HS-5 (cell line): ENCODE results near the gene EFNB1.

Experiments used
- DNase-seq: peaks from one replicate; pipeline ENCODE4 v3.0.0-alpha.2; 2012; ENCODE audit warnings: low read depth

The EFNB1 gene

GRCh38 chrX:68827848-68828624, 785 bp upstream of the EFNB1 start:
- no peak for DNase-seq

- DNase-seq = no peak
These were observed 979 bp downstream of the EFNB1 start for GRCh38 chrX:68829582-68830418.

GRCh38 chrX:68830419-68831404, 1.9 kb downstream of the EFNB1 start:
- no peak for DNase-seq

- no peak for DNase-seq
These were observed 2.7 kb downstream of the EFNB1 start for GRCh38 chrX:68831405-68832100.

- no peak for DNase-seq
These were observed 3.2 kb downstream of the EFNB1 start for GRCh38 chrX:68832101-68832416.

- no peak for DNase-seq
These were observed 4.0 kb downstream of the EFNB1 start for GRCh38 chrX:68832516-68833447.

GRCh38 chrX:68833448-68833805, 4.6 kb downstream of the EFNB1 start:
- no peak for DNase-seq

GRCh38 chrX:68833855-68834331, 5.1 kb downstream of the EFNB1 start:
- DNase-seq = no peak

- no peak for DNase-seq
These were observed 5.7 kb downstream of the EFNB1 start for GRCh38 chrX:68834371-68835103.

GRCh38 chrX:68835104-68835442, 6.3 kb downstream of the EFNB1 start:
- no peak for DNase-seq

GRCh38 chrX:68835468-68835867, 6.6 kb downstream of the EFNB1 start:
- DNase-seq = no peak

- no peak for DNase-seq
These were observed 8.3 kb downstream of the EFNB1 start for GRCh38 chrX:68837119-68837518.

- DNase-seq = no peak
These were observed 9.7 kb downstream of the EFNB1 start for GRCh38 chrX:68838571-68838910.

GRCh38 chrX:68839771-68840170, 10.9 kb downstream of the EFNB1 start:
- no peak for DNase-seq

GRCh38 chrX:68840256-68840655, 11.4 kb downstream of the EFNB1 start:
- no peak for DNase-seq

- DNase-seq = no peak
These were observed 12.6 kb downstream of the EFNB1 start for GRCh38 chrX:68841251-68842049.

GRCh38 chrX:68842351-68842750, 13.5 kb downstream of the EFNB1 start:
- no peak for DNase-seq

- DNase-seq = no peak
These were observed 14.2 kb downstream of the EFNB1 start for GRCh38 chrX:68842781-68843581.
